ENCODE data around the gene IL21R.

IL21R gene

GRCh38 chr16:27462846-27463682 lies 61.1 kb downstream of the IL21R start:
- no peak for DNase-seq (ENCODE audit: low read depth, low spot score)
- TF ChIP-seq CTCF (IDR thresholded peaks at IDR 0.05; ENCODE audit: low read depth, low read length): no peak
- in situ Hi-C loops (cut with HindIII; ENCODE audit: low sequenced_read_pairs): no loop called here
- no peak overlapping the region for H3K4me3 ChIP-seq (ENCODE audit: low read depth, low read length)

- in situ Hi-C loops (cut with HindIII; ENCODE audit: low sequenced_read_pairs): no loop called here
- no peak for TF ChIP-seq CTCF (IDR thresholded peaks at IDR 0.05; ENCODE audit: low read depth, low read length)
- no peak for DNase-seq (ENCODE audit: low read depth, low spot score)
- no peak overlapping the region for H3K4me3 ChIP-seq (ENCODE audit: low read depth, low read length)
These were observed 62.0 kb downstream of the IL21R start for GRCh38 chr16:27463741-27464591.

- in situ Hi-C loops (cut with HindIII; ENCODE audit: low sequenced_read_pairs): no loop called here
- DNase-seq (ENCODE audit: low read depth, low spot score): no peak
These were observed 62.9 kb downstream of the IL21R start for GRCh38 chr16:27464626-27465482.

GRCh38 chr16:27465483-27465879 lies 63.5 kb downstream of the IL21R start:
- no peak for TF ChIP-seq CTCF (IDR thresholded peaks at IDR 0.05; ENCODE audit: low read depth, low read length)
- DNase-seq (ENCODE audit: low read depth, low spot score): no peak
- in situ Hi-C loops (cut with HindIII; ENCODE audit: low sequenced_read_pairs): no loop called here
- no peak overlapping the region for H3K4me3 ChIP-seq (ENCODE audit: low read depth, low read length)

More at GRCh38 chr16:27464626-27465482, 62.9 kb downstream of the IL21R start:
- H3K4me3 ChIP-seq (ENCODE audit: low read depth, low read length): no peak overlapping the region
- no peak for TF ChIP-seq CTCF (IDR thresholded peaks at IDR 0.05; ENCODE audit: low read depth, low read length)

- DNase-seq (ENCODE audit: low read depth, low spot score): no peak
- no peak overlapping the region for H3K4me3 ChIP-seq (ENCODE audit: low read depth, low read length)
- TF ChIP-seq CTCF (IDR thresholded peaks at IDR 0.05; ENCODE audit: low read depth, low read length): no peak
- in situ Hi-C loops (cut with HindIII; ENCODE audit: low sequenced_read_pairs): no loop called here
These were observed 67.1 kb downstream of the IL21R start for GRCh38 chr16:27468941-27469531.

All from astrocyte of the spinal cord (primary cell).